K562 (cell line): Measurements from ENCODE around the gene HOXA9. TPM values are rescaled to one million over a fixed set of nuclear protein-coding genes. Genes with fewer than 3 reads are reported as not detected.

Experiments used
- CC2D1A ChIP-seq: fragments of 450-650 bp; IDR thresholded peaks from 2 replicates; pipeline ENCODE4 v1.6.1; 2017; ENCODE audit warnings: mild to moderate bottlenecking
- CREM ChIP-seq: IDR thresholded peaks from 2 replicates; pipeline ENCODE4 v1.6.1; 2014; ENCODE audit warnings: antibody characterized with exemption, low read depth
- EHMT2 ChIP-seq: fragments of 450-650 bp; IDR thresholded peaks from 2 replicates; pipeline ENCODE4 v1.6.1; 2018; ENCODE audit warnings: antibody characterized with exemption
- IRF1 ChIP-seq: sonication (generic); formaldehyde crosslinking; IDR thresholded peaks from 2 replicates; pipeline ENCODE4 v1.8.0; 2022; ENCODE audit warnings: missing genetic modification reagents, mild to moderate bottlenecking, borderline replicate concordance
- RBM34 ChIP-seq: fragments of 200-400 bp; formaldehyde crosslinking; IDR thresholded peaks from 2 replicates; pipeline ENCODE4 v1.6.1; 2018; ENCODE audit warnings: low read length, borderline replicate concordance; ENCODE audit not compliant: insufficient read depth
- RUNX1 ChIP-seq: sonication (generic); IDR thresholded peaks from 2 replicates; pipeline ENCODE4 v1.6.1; 2016; ENCODE audit warnings: antibody characterized with exemption, low read depth
- ZBTB43 ChIP-seq: sonication (generic); formaldehyde crosslinking; IDR thresholded peaks from 2 replicates; pipeline ENCODE4 v1.8.0; 2023; ENCODE audit warnings: mild to moderate bottlenecking, missing genetic modification reagents
- ZNF318 ChIP-seq, 2 experiments: fragments of 450-650 bp; IDR thresholded peaks; 2 replicates each; pipeline ENCODE4 v1.6.1; 2016; ENCODE audit warnings: mild to moderate bottlenecking in 2 of 2, borderline replicate concordance in 1 of 2, low read depth in 1 of 2, moderate library complexity in 1 of 2
- ZSCAN32 ChIP-seq: fragments of 450-650 bp; formaldehyde crosslinking; IDR thresholded peaks from 2 replicates; pipeline ENCODE4 v1.4.0; 2020; ENCODE audit warnings: mild to moderate bottlenecking, moderate library complexity
- polyA plus RNA-seq, 8 experiments: library from polyadenylated mRNA; depleted of rRNA in 4 of 8; stranded (reverse) in 5 of 8; unstranded in 3 of 8; fragments of >200 nt; fragmentation: Nextera tagmentation in 2 of 8; fragmentation: Illumina TruSeq in 1 of 8; extraction: Ambion mirVana in 2 of 8; extraction: Trizol in 1 of 8; gene quantifications; 2 replicates each; pipeline versions ENCODE4 v1.2.1 to v1.2.3, GENCODE V29; 2011 to 2014; ENCODE audit warnings: inconsistent platforms in 1 of 8, missing spikeins in 1 of 8
- total RNA-seq, 7 experiments: library from RNA; depleted of rRNA in 6 of 7; stranded (reverse); fragments of >200 nt in 6 of 7; fragmentation: Illumina TruSeq in 2 of 7; extraction: Trizol in 2 of 7; gene quantifications; 2 replicates each; pipeline versions ENCODE4 v1.2.1 to v1.2.3, GENCODE V29; 2011 to 2021; ENCODE audit warnings: low replicate concordance in 1 of 7

Gene HOXA9
- total and polyA plus RNA-seq, 9 of the 15 experiments (the other 6 are each of a cell fraction or from before 2014, with no cell fraction given), result not detected

- TF ChIP-seq ZNF318 (IDR thresholded peaks at IDR 0.05; ENCODE audit: borderline replicate concordance in 1 of 2, low read depth in 1 of 2) (no peak), RBM34 (no peak), ZBTB43 (CRISPR knock-in tag) (no peak), CREM (no peak), EHMT2 (no peak), CC2D1A (no peak), ZSCAN32 (CRISPR knock-in tag) (no peak), IRF1 (no peak), RUNX1 (no peak)
Observed at GRCh38 chr7:27178366-27178765, 13.0 kb upstream of the HOXA9 start (continued).
